Psoas muscle (tissue), 8 donors: ENCODE results near the gene TMEM106C. TPM values are rescaled to one million over a fixed set of nuclear protein-coding genes. Genes with fewer than 3 reads are reported as not detected.

Source experiments
- ATAC-seq, 4 donors: fragments of 200-7000 bp; cut with Tn5 transposase; one replicate each; pipeline ENCODE4 v1.9.1; 2020; ENCODE audit warnings: moderate library complexity in 3 of 4, mild to moderate bottlenecking in 2 of 4
- DNase-seq, 2 donors: peaks; one replicate each; pipeline ENCODE4 v3.0.0-alpha.2; 2020
- H3K27ac ChIP-seq: fragments of 200-600 bp; one replicate; pipeline ENCODE4 v1.8.0; 2022
- H3K27me3 ChIP-seq, 3 donors: fragments of 200-600 bp in 1 of 3; one replicate each; pipeline versions ENCODE4 v1.6.1 to v1.8.0; 2013 to 2022; ENCODE audit warnings: low read length in 2 of 3, mild to moderate bottlenecking in 2 of 3, moderate library complexity in 1 of 3; ENCODE audit not compliant: insufficient read depth in 3 of 3
- H3K36me3 ChIP-seq, 2 donors: fragments of 200-600 bp in 1 of 2; one replicate each; pipeline versions ENCODE4 v1.6.1 to v1.8.0; 2013 to 2022; ENCODE audit warnings: low read depth in 1 of 2, mild to moderate bottlenecking in 1 of 2, moderate library complexity in 1 of 2; ENCODE audit not compliant: insufficient read depth in 1 of 2
- H3K4me1 ChIP-seq: fragments of 200-600 bp; one replicate; pipeline ENCODE4 v1.8.0; 2022
- H3K4me3 ChIP-seq: fragments of 200-600 bp; one replicate; pipeline ENCODE4 v1.8.0; 2022; ENCODE audit warnings: mild to moderate bottlenecking
- H3K9me3 ChIP-seq: fragments of 200-600 bp; one replicate; pipeline ENCODE4 v1.8.0; 2022
- WGBS, 3 donors: extraction: QIAGEN DNeasy Blood & Tissue Kit; methylation state at CpG; one replicate each; pipeline versions ENCODE4 v1.1.6 to v1.1.7; 2013; 5-methylcytosine and 5-hydroxymethylcytosine counted together
- intact Hi-C, 2 donors: fragments of 100-400 bp; cut with DNase I; formaldehyde crosslinking; loops; one replicate each; pipeline versions ENCODE4 v1.11.0 to v1.14.2; 2022
- polyA plus RNA-seq, 3 donors: library from polyadenylated mRNA; stranded (reverse); fragments of 200-250 nt; gene quantifications; one replicate each; pipeline ENCODE4 v1.2.3, GENCODE V29; 2013
- total RNA-seq, 4 donors: library from RNA; stranded (reverse); fragmentation: NEBNext Ultra II Directional in 2 of 4; extraction: Animal tissue kit (Norgen Biotek cat#: 25700) in 2 of 4; gene quantifications; one replicate each; pipeline versions ENCODE4 v1.2.1 to v1.2.4, GENCODE V29; 2021 to 2023
- TF ChIP-seq, protein P1 (sequence below): fragments of 200-600 bp; IDR thresholded peaks from one replicate; pipeline ENCODE4 v1.8.0; 2022; ENCODE audit warnings: antibody characterized with exemption
- donor health status: healthy with polysubstance abuse.
- donor health status: DM: no; HTN: no; CAD: no; lungs with moderate emphysema.
- donor health status: Bipolar disorder and iron deficiency.
- donor health status: healthy.
- donor health status: DM: yes; HTN: yes; CAD: no.
- donor health status: DM: no; HTN: no; CAD: no.
- donor health status: DM: no; HTN: no; CAD: no.
- donor health status: DM: yes; HTN: yes; CAD: no.

TMEM106C gene
- total and polyA plus RNA-seq, 7 donors = 7.7 to 33.4 (median 14.7) TPM

DNA sequence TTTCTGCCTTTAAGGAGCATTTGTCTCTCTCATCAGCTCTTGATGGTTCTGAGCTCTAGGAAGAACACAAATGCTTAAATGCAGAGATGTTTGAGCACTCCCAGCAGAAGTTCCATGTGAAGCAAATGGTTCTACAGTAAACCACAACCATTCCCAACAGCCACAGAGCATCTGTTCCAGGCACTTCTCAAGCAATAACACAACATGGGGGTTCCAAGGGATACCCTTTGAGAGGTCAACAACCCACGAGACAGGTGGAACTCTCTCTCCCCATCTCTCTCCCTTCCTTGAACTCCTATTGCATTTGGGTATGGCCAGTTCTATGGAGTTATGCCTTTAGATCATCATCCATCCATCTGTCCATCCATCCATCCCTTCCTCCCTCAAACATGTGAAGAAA is 46.1 kb downstream of the TMEM106C start:
- 35 to 95% (median 60%) methylated on average over 1 of the region's 1 CpG for WGBS, 3 donors
- peaks cover 8% of the 10 kb centered on the region for H3K4me1 ChIP-seq
- ATAC-seq (no peak), DNase-seq (no peak)
- H3K36me3 ChIP-seq = no peaks in the 10 kb centered on the region
- no peaks in the 10 kb centered on the region for H3K9me3 ChIP-seq
- H3K4me3 ChIP-seq = no peak overlapping the region
- peaks cover 0 to 35% (median 8%) of the 10 kb centered on the region in 3 donors for H3K27me3 ChIP-seq
- H3K27ac ChIP-seq = no peak overlapping the region
- intact Hi-C loops = no loop called here
- TF ChIP-seq, protein P1, sequence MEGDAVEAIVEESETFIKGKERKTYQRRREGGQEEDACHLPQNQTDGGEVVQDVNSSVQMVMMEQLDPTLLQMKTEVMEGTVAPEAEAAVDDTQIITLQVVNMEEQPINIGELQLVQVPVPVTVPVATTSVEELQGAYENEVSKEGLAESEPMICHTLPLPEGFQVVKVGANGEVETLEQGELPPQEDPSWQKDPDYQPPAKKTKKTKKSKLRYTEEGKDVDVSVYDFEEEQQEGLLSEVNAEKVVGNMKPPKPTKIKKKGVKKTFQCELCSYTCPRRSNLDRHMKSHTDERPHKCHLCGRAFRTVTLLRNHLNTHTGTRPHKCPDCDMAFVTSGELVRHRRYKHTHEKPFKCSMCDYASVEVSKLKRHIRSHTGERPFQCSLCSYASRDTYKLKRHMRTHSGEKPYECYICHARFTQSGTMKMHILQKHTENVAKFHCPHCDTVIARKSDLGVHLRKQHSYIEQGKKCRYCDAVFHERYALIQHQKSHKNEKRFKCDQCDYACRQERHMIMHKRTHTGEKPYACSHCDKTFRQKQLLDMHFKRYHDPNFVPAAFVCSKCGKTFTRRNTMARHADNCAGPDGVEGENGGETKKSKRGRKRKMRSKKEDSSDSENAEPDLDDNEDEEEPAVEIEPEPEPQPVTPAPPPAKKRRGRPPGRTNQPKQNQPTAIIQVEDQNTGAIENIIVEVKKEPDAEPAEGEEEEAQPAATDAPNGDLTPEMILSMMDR = no peak

DNA sequence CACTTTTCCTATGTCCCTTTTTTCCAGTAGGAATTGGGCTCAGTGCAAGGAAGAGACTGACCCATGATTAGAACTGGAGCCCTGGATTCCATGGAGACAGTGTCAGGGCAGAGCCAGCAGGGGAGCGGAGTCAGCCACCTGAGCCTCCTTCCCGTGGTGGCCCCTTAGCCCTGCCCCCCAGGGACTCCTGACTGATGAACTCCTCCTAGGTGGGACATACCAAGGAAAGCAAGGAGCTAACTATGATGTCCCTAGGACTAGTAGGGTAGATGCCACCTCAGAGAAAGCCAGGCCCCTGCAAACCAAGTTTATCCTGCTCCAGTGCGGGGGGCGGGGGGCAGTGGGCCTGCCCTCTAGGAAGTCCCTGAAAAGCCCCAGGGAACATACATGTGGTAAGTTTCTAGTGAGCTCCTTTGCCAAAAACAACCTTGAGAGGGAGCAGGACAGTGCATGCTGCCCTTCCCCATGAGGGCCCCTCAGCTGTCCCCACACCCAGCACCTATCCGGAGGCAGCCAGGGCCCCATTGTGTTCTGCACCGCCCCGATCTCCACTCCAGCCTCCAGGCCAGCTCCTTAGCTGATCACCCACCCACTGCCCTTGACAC is 47.1 kb downstream of the TMEM106C start:
- WGBS, 3 donors = 68 to 74% (median 69%) methylated on average over 7 of the region's 7 CpGs

DNA sequence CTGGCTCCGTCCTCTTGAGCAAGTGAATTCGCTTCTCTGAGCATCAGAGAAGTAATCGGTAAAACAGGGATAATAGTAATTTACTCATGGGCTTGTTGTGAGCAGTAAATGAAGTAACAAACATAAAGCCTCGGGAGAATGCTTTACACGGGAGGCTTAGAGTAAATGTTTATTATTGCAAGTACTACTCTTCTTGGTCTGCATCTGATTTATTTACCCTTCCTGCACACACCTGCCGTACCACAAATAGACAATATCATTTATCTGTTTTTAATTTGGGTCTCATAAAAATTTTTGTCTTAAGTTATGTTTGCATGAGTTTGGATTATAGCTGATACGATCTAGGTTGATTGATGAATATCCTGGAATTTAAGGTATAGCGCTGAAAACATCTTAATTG is 48.7 kb downstream of the TMEM106C start:
- DNase-seq (no peak), ATAC-seq (no peak)
- intact Hi-C loops = no loop called here
- Histone ChIP-seq H3K4me3 (no peak overlapping the region), H3K27ac (no peak overlapping the region), H3K9me3 (no peaks in the 10 kb centered on the region), H3K27me3 (peaks cover 0 to 10% (median 0%) of the 10 kb centered on the region in 3 donors), H3K36me3 (no peaks in the 10 kb centered on the region), H3K4me1 (no peaks in the 10 kb centered on the region)
- TF ChIP-seq, protein P1 = no peak
- 69 to 73% (median 73%) methylated on average over 8 of the region's 8 CpGs for WGBS, 3 donors

More for the DNA sequence above, 47.1 kb downstream of the TMEM106C start:
- Histone ChIP-seq H3K27me3 (peaks cover 0 to 25% (median 0%) of the 10 kb centered on the region in 3 donors), H3K9me3 (no peaks in the 10 kb centered on the region), H3K4me1 (no peaks in the 10 kb centered on the region), H3K4me3 (no peak overlapping the region), H3K36me3 (no peaks in the 10 kb centered on the region), H3K27ac (no peak overlapping the region)
- ATAC-seq = no peak
- intact Hi-C loops = loop anchor here in 1 of 2 donors (2.0 kb wide), 1 partner anchor 32 kb away; no protein-coding TSS in a partner anchor
- TF ChIP-seq, protein P1 = no peak
- DNase-seq = no peak

DNA sequence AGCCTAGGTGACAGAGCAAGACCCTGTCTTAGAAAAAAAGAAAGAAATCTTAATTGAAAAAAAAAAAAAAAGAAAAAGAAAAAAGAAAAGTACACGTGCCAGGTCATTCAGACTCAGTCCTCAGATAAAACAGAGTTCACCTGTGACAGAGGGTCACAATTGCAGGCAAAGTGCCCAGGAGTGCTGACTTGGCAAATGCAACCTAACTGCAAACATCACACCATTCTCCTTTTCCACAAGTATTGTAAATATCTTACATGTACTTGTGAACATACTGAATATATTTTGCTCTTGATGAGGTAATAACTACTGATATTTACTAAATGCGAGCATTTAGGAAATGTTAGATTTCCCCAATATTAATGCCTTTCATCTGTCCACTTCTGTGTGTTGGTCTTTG is 49.9 kb downstream of the TMEM106C start:
- H3K9me3 ChIP-seq = no peaks in the 10 kb centered on the region
- DNase-seq (no peak), ATAC-seq (no peak)
- intact Hi-C loops = no loop called here
- H3K27me3 ChIP-seq = peaks cover 0 to 3% (median 0%) of the 10 kb centered on the region in 3 donors
- H3K4me1 ChIP-seq = no peaks in the 10 kb centered on the region
- no peaks in the 10 kb centered on the region for H3K36me3 ChIP-seq
- H3K4me3 ChIP-seq = no peak overlapping the region
- 73 to 77% (median 76%) methylated on average over 2 of the region's 2 CpGs for WGBS, 3 donors
- TF ChIP-seq, protein P1 = no peak
- H3K27ac ChIP-seq = no peak overlapping the region

DNA sequence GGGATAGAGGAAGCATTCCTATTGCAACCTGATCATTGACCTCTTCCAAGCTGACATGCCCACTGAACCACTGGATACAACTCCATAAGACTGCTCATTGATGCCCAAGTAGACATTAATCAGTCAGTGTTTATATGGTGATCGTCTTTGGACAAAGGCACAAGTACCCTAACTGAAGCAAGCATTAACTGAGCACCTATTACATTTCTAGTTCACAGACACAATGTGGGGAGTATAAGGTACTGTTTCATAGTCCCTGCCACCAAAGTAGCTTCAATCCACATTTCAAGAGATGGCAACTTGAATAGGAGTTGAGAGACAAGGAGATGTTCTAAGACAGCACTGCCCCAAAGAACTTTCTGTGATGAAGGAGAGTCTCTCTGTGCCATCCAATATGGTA is 51.7 kb downstream of the TMEM106C start:
- no peak overlapping the region for H3K4me3 ChIP-seq
- 45 to 50% (median 49%) methylated on average over 1 of the region's 1 CpG for WGBS, 3 donors
- peaks cover 0 to 3% (median 0%) of the 10 kb centered on the region in 3 donors for H3K27me3 ChIP-seq
- no peak overlapping the region for H3K27ac ChIP-seq
- H3K4me1 ChIP-seq = no peaks in the 10 kb centered on the region
- TF ChIP-seq, protein P1 = no peak
- no peaks in the 10 kb centered on the region for H3K9me3 ChIP-seq
- intact Hi-C loops = no loop called here
- ATAC-seq = no peak
- no peaks in the 10 kb centered on the region for H3K36me3 ChIP-seq
- no peak for DNase-seq
